Measurements from ENCODE around the gene DCC.
A peak's percentile ranks its signal among the peaks of the same experiment; 100 is the strongest.

The DCC gene

GRCh38 chr18:52519021-52519420, 179.0 kb downstream of the DCC start:
- no peak for DNase-seq

- no peak for DNase-seq
Measured at GRCh38 chr18:52523566-52523965, 183.6 kb downstream of the DCC start.

DNA sequence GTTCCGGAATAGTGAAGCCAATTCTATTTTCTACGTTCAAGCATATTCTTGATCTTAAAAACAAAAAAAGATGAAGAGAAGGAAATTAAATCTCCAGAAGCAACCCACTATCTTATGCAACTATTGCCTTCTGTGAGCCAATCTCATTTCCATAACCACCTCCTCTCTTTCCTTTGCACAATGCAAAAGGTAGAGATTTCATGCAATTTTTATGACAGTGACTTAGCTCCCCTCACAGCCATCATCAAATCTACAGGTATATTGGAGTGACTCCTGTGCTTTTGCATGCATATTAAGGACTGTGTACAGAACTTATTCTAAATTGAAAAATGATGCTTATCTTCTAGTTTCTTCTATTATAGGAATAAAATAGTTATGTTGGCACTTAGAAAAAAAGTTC, 191.8 kb downstream of the DCC start:
- DNase-seq = no peak

- DNase-seq = peak in 1 of 3 donors; percentile 0
Measured at GRCh38 chr18:52536039-52536438, 196.0 kb downstream of the DCC start.

- no peak for DNase-seq
Measured at GRCh38 chr18:52537261-52537660, 197.3 kb downstream of the DCC start.

- DNase-seq = no peak
Measured at GRCh38 chr18:52541056-52541455, 201.1 kb downstream of the DCC start.

DNA sequence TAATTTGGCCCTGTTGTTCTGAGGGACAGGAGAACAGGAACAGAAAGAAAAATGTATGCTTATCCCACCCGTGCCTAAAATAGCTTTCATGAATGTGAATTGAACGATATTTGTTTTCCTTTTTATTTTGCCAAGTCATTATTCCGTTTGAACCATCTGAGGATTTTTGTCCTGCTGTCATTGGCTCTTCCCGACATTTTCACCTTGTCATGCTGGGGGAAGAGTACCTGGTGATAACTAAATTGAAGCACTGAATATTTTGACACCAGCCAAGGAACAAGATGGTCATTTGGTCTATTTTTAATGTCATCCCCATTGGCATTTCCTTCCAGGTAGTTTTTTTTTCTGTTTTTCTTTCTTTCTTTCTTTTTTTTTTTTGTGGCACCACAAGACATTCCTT, 204.1 kb downstream of the DCC start:
- no peak for DNase-seq

DNA sequence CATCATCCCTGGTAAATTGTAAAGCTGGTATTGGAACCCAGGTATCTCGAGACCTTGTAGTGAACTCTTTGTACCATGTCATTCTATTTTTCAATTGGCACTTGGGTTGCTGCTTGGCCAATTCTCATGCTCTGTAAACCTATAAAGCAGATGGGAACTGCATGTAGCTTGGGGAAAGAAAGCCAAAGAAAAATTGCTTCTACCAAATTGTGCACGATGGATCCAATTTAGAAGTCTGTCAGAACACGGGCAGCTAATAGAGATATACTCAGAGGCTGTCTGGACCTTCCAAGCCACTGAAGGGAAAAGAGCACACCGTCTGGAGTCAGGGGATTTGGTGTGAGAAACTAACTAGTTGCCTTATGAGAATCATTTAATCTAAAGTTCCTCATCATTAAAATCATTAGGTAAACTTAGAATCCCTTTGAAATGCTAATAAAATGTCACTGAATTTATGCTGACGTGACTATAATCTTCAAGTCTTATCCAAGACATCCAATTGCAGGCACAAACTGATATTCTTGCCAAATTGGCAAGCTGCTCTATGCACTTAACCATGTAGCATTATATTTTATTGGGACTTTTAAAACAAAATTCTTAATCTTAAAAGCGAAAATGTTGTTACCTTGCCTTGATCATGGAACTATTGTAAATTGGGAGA, 206.8 kb downstream of the DCC start:
- no peak for DNase-seq

- no peak for DNase-seq
Measured at GRCh38 chr18:52553441-52553840, 213.4 kb downstream of the DCC start.

DNA sequence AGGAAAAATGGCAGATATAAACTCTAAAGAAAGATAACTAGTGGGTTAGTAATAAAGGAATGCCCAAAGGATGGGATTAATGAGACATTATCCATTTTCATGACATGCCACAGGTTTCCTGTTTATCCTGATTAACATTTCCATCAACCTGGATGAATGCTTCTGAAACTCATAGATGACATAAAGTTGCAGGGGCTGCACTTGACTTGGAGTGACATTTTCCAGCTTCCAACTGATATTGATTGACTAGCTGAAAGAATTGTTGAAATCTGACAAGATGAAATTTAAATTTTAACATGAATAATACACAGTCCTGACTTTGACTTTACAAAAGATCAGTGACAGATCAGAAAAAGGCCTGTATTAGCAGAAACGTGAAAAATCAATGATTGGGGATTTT, 214.2 kb downstream of the DCC start:
- no peak for DNase-seq

DNA sequence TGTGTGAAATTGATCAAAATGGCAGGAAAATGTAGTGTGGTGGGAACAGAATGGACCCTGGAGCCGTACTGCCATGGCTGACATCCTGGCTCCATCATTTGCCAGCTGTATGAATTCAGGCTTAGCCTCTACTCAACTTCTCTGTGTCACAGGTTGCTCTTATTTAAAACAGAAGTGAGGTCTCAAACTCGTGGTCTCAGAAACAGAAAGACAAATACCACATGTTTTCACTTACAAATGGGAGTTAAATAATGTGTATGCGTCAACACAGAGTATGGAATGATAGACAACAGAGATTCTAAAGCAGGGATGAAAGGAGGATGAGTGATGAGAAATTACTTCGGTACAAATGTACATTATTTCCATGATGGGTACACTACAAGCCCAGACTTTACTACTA, 227.4 kb downstream of the DCC start:
- no peak for DNase-seq

DNA sequence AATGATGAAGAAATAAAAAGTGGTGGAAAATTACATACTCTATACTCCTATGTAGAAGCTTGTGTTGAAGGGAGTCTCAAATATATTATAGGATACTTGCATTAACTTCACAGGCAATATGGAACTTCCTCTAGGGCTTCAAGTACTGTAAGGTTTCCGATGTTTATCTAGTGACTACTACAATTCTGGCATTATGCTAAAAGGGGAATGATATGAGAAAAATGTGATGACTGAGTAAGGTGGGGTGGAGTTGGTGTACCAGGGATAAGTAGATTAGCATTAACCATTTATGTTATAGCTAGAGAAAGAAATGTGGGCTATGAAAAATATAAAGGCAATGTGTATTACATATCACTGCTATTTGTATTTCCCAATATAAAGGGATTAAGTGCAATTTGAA, 229.5 kb downstream of the DCC start:
- DNase-seq = no peak

DNA sequence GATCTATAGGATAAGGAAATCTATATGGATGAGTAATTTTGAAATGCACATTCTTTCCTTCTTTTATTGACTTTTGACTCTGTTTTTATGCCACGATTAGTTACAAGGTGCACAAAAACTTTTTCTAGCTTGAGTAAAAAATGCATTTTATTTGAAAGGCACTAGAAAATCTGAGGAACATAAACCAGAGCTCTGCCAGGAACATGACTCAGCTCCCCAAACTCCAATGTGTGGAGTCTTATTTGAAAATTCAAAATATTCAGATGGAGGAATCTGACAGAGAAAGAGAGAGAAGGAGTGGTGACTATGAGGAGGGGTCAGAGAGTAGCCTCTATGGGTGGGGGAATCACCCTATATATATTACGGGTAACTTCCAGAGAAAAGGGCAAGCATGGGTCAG, 231.0 kb downstream of the DCC start:
- no peak for DNase-seq

- DNase-seq = no peak
Measured at GRCh38 chr18:52572036-52573000, 232.3 kb downstream of the DCC start.

DNA sequence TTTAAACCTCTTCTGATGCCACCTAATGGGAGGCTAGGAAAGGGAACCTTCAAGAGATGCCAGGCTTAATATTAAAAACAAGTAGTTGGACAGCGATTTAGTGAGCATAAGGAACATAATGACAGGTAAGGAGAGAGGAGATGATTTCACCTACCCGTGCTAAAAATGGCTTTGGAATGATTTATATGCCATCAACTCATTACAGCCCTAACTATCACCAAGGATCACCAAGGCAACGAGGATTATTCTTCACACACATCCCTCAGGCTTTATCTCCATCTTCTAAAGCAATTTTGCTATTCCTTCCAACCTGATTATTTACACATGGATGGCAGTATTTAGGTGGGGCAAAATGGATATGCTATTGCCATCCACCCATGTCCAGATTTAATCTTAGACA, 237.8 kb downstream of the DCC start:
- no peak for DNase-seq

DNA sequence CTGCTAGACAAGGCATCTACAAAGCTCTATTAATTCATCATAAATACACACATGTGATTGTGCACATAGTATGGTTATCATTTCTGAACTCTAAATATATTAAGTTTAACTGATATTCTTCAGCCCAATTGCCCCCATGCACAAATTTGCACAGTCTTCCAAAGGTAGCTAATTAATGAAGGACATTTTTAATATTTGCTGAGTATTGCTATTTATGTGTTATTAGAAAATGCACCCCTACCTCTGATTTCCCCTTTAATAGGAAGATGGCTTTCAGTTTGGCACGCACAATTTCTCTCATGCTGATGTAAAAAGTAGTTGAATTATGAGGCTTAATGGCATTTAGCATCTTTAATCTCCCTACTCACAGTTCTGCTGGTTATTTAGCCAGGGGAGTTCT, 242.1 kb downstream of the DCC start:
- DNase-seq = no peak

GRCh38 chr18:52582516-52582915, 242.5 kb downstream of the DCC start:
- DNase-seq = no peak

GRCh38 chr18:52588931-52589330, 248.9 kb downstream of the DCC start:
- DNase-seq = no peak

- DNase-seq = no peak
Measured at GRCh38 chr18:52596748-52597435, 256.9 kb downstream of the DCC start.

- DNase-seq = no peak
Measured at GRCh38 chr18:52598921-52599320, 258.9 kb downstream of the DCC start.

- no peak for DNase-seq
Measured at GRCh38 chr18:52602820-52603219, 262.8 kb downstream of the DCC start.

- DNase-seq = no peak
Measured at GRCh38 chr18:52605345-52605744, 265.3 kb downstream of the DCC start.

- DNase-seq = no peak
Measured at GRCh38 chr18:52607985-52608384, 268.0 kb downstream of the DCC start.

Data from suppressor macrophage treated with lipopolysaccharide for 1 hour (primary cell).